Measurements from ENCODE around the gene PAX5.

DNA sequence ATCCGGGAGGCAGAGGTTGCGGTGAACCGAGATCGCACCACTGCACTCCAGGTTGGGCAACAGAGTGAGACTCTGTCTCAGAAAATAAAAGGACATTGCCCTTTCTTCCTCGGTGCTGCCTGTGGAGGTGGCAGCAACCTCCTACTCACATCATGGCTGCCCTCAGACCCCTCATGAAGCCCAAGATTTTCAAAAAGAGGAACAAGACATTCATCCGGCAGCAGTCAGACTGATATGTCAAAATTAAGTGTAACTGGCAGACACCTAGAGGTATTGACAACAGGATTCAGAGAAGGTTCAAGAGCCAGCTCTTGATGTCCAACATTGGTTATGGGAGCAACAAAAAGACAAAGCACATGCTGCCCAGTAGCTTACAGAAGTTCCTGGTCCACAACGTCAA, 12.6 kb upstream of the PAX5 start:
- TF ChIP-seq, protein P1, sequence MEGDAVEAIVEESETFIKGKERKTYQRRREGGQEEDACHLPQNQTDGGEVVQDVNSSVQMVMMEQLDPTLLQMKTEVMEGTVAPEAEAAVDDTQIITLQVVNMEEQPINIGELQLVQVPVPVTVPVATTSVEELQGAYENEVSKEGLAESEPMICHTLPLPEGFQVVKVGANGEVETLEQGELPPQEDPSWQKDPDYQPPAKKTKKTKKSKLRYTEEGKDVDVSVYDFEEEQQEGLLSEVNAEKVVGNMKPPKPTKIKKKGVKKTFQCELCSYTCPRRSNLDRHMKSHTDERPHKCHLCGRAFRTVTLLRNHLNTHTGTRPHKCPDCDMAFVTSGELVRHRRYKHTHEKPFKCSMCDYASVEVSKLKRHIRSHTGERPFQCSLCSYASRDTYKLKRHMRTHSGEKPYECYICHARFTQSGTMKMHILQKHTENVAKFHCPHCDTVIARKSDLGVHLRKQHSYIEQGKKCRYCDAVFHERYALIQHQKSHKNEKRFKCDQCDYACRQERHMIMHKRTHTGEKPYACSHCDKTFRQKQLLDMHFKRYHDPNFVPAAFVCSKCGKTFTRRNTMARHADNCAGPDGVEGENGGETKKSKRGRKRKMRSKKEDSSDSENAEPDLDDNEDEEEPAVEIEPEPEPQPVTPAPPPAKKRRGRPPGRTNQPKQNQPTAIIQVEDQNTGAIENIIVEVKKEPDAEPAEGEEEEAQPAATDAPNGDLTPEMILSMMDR (IDR thresholded peaks at IDR 0.05; ENCODE audit: low read depth, low read length, poor library complexity, severe bottlenecking), result no peak
- TF ChIP-seq EZH2phosphoT487 (IDR thresholded peaks at IDR 0.05; ENCODE audit: borderline replicate concordance, low read length), result no peak

Measured in DOHH2 (cell line).